Measurements from ENCODE around the gene KCNK15. TPM values are rescaled to one million over a fixed set of nuclear protein-coding genes. Genes with fewer than 3 reads are reported as not detected.

The KCNK15 gene
- total RNA-seq, 6 experiments from 2014 or later = 0.07 to 0.28 (median 0.21) TPM; not detected in 1

- TF ChIP-seq CTCF (IDR thresholded peaks at IDR 0.05) = no peak
- Mint-ChIP-seq H3K9me3 (peaks cover 4% of the 10 kb centered on the region), H3K4me1 (ENCODE audit: low read depth) (peaks cover 45% of the 10 kb centered on the region), H3K27ac (no peak overlapping the region), H3K36me3 (ENCODE audit: low read depth) (peaks cover 4% of the 10 kb centered on the region; the same call in 1 of the 2 replicates), H3K4me3 (no peak overlapping the region), H3K27me3 (ENCODE audit: insufficient read depth) (no peaks in the 10 kb centered on the region; the same call in 1 of the 2 replicates)
- DNase-seq = no peak
These were observed 19.8 kb upstream of the KCNK15 start for GRCh38 chr20:44725837-44726236.

- Mint-ChIP-seq H3K4me3 (no peak overlapping the region), H3K4me1 (ENCODE audit: low read depth) (peaks cover 38% of the 10 kb centered on the region), H3K36me3 (ENCODE audit: low read depth) (peaks cover 5% of the 10 kb centered on the region; the same call in 1 of the 2 replicates), H3K27ac (no peak overlapping the region), H3K27me3 (ENCODE audit: insufficient read depth) (no peaks in the 10 kb centered on the region; the same call in 1 of the 2 replicates), H3K9me3 (peaks cover 11% of the 10 kb centered on the region)
- 0 out of 2 replicates have a peak, but pooled peaks have one; percentile 14 for TF ChIP-seq CTCF (IDR thresholded peaks at IDR 0.05)
- DNase-seq = no peak
These were observed 18.6 kb upstream of the KCNK15 start for GRCh38 chr20:44727039-44727438.

- no peak for TF ChIP-seq CTCF (IDR thresholded peaks at IDR 0.05)
- Mint-ChIP-seq H3K27ac (no peak overlapping the region), H3K9me3 (peaks cover 11% of the 10 kb centered on the region), H3K27me3 (ENCODE audit: insufficient read depth) (no peaks in the 10 kb centered on the region; the same call in 1 of the 2 replicates), H3K4me1 (ENCODE audit: low read depth) (peaks cover 38% of the 10 kb centered on the region), H3K36me3 (ENCODE audit: low read depth) (peaks cover 5% of the 10 kb centered on the region; the same call in 1 of the 2 replicates), H3K4me3 (no peak overlapping the region)
- no peak for DNase-seq
These were observed 18.0 kb upstream of the KCNK15 start for GRCh38 chr20:44727651-44728050.

- peaks cover 46% of the 10 kb centered on the region for H3K4me1 Mint-ChIP-seq (ENCODE audit: low read depth)
- H3K4me3 Mint-ChIP-seq = peak overlapping the region; percentile 41
- TF ChIP-seq CTCF (IDR thresholded peaks at IDR 0.05) = no peak
- H3K27me3 Mint-ChIP-seq (ENCODE audit: insufficient read depth) = no peaks in the 10 kb centered on the region; the same call in 1 of the 2 replicates
- peaks cover 5% of the 10 kb centered on the region; the same call in 1 of the 2 replicates for H3K36me3 Mint-ChIP-seq (ENCODE audit: low read depth)
- peak; percentile 85 for DNase-seq
- H3K27ac Mint-ChIP-seq = peak overlapping the region; percentile 42
- H3K9me3 Mint-ChIP-seq = peaks cover 11% of the 10 kb centered on the region
These were observed 16.7 kb upstream of the KCNK15 start for GRCh38 chr20:44728801-44729443.

GRCh38 chr20:44730441-44730840 is 15.2 kb upstream of the KCNK15 start:
- DNase-seq = peak; percentile 97
- Mint-ChIP-seq H3K27ac (peak overlapping the region; percentile 58; the same call in 1 of the 2 replicates), H3K27me3 (ENCODE audit: insufficient read depth) (no peaks in the 10 kb centered on the region; the same call in 1 of the 2 replicates), H3K4me3 (no peak overlapping the region), H3K36me3 (ENCODE audit: low read depth) (peaks cover 5% of the 10 kb centered on the region; the same call in 1 of the 2 replicates), H3K4me1 (ENCODE audit: low read depth) (peaks cover 61% of the 10 kb centered on the region), H3K9me3 (peaks cover 11% of the 10 kb centered on the region)
- TF ChIP-seq CTCF (IDR thresholded peaks at IDR 0.05) = no peak; the same call in 1 of the 2 replicates

Data from HFFc6 (cell line).